GM12874 (cell line): Measurements from ENCODE around the gene ST8SIA6.

ENCODE experiments used
- TF ChIP-seq, protein P1 (sequence below): IDR thresholded peaks from 2 replicates; pipeline ENCODE4 v1.5.1; 2011; ENCODE audit warnings: low read depth, mild to moderate bottlenecking, control low read depth, low read length, moderate library complexity; ENCODE audit not compliant: insufficient read depth

Gene ST8SIA6

DNA sequence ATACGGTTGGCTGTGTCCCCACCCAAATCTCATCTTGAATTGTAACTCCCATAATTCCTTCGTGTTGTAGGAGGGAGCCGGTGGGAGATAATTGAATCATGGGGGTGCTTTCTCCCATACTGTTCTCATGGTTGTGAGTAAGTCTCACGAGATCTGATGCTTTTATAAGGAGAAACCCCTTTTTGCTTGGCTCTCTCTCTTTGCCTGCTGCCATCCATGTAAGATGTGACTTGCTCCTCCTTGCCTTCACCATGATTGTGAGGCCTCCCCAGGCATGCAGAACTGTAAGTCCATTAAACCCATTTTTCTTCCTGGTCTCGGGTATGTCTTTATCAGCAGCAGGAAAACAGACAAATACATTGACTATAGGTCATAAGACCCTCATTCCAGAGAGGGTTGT lies 15.9 kb upstream of the ST8SIA6 start:
- TF ChIP-seq, protein P1, sequence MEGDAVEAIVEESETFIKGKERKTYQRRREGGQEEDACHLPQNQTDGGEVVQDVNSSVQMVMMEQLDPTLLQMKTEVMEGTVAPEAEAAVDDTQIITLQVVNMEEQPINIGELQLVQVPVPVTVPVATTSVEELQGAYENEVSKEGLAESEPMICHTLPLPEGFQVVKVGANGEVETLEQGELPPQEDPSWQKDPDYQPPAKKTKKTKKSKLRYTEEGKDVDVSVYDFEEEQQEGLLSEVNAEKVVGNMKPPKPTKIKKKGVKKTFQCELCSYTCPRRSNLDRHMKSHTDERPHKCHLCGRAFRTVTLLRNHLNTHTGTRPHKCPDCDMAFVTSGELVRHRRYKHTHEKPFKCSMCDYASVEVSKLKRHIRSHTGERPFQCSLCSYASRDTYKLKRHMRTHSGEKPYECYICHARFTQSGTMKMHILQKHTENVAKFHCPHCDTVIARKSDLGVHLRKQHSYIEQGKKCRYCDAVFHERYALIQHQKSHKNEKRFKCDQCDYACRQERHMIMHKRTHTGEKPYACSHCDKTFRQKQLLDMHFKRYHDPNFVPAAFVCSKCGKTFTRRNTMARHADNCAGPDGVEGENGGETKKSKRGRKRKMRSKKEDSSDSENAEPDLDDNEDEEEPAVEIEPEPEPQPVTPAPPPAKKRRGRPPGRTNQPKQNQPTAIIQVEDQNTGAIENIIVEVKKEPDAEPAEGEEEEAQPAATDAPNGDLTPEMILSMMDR, result no peak

DNA sequence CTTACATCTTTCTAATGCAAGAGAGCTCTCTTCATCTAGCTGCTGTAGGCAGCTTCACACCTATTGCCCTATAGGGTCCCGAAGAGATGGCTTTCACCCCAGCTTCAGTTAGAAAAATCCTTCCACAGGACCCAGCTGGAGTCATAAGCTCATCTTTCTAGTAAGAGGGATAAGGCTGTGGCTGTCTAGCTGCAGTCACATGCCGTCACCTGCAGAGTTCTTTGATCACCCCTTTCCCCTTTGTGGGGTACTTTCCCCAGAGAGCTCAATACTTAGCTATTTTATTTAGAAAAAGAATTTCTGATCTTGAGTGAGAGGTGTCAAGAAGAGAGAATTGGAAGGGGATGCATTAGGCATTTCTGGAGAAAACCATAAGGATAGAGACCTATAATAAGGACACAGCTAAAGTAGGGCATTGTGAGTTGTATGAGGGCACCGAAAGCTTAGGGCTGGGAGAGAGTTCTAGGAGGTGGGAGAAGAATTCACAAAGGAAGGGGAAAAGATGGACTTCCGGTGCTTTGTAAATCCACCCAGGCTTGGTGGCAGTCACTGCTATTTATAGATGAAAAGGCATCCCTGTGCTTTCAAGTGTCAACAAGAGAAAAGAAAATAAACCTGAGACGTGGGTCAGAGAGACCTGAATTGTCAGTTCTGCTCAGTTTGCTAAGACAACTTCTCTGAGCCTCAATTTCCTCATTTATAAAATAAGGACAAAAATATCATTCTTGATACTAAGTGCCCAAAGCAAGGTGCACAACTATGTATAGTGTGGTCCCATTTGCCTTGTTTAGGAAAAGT lies 11.1 kb upstream of the ST8SIA6 start:
- TF ChIP-seq, protein P1, result no peak

DNA sequence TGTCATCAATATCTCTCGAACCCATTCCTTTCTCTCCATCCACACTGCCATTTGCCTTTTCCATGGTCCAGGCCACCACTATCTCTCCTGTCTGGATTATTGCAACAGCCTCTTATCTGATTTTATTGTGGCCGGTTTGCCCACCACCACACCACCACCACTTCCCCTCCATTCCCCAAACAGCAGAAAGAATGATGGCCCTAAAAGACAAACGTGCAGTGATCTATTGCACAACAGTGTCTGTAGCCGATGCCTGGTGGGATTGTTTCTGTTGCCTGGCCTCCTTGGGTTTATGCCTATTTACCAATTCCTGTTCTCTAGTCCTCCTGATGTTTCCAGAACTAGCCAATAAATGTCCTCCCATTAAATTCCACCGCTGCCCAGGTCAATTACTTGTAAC lies 10.2 kb upstream of the ST8SIA6 start:
- TF ChIP-seq, protein P1, result no peak

DNA sequence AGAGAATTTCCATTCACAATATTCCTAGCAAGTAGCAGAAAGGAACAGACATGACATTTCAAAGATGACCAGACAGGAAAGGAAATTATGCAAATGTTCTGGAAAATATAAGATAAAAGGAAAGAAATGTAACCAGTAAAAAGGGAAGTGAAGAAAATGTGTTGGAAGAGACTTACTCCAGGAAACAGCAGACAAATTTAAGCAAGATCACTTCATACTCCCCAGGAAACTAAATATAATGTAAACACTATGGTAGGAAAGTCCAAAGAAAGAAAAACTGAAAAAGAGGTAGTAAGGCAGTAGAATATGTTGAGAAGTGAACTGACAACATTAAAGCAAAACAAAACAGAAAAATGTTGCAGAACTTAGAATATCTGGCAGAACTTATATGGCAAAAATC lies 6.4 kb upstream of the ST8SIA6 start:
- TF ChIP-seq, protein P1, result no peak

DNA sequence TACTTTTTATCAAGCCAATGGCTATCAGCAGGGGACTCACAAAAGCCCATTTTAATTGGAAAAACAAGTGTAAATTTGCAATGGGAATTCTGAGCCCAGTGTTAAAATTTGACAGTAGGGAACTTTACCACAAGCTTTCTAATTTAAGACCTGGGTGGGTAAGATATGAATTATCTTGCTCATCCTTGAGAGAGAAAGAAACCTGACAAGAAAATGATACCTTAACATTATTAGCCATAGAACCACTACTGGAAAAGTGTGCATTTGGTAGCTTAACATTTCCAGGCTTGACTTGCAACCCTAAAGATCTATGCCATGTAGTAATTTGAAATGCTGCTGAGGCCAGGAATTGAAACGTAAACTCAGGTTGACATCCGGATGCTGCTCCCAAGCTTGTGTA lies 2.7 kb upstream of the ST8SIA6 start:
- TF ChIP-seq, protein P1, result no peak

DNA sequence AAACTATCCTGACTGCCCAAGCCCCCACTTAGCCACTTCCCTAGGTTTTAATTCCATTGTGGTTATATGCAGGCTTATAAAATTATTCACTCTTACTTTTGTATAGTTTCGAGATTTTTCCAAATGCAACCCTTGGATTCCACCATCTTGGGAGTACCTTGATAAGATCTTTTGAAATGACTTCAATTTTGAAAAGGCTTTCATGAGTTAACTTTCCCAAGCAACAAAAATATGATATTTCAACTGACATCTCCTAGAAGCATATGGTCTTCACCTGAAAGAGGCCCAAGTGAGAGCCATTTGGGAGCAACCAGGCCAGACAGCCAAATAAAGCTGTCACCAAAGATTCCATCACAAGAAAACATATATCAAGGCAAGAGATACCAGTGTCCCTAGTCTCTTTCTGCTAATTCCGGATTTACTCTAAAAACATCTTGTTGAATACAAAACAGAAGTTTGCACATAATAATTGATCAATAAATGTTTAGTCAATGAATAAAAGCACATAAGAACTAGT lies 1.7 kb upstream of the ST8SIA6 start:
- TF ChIP-seq, protein P1, result no peak

DNA sequence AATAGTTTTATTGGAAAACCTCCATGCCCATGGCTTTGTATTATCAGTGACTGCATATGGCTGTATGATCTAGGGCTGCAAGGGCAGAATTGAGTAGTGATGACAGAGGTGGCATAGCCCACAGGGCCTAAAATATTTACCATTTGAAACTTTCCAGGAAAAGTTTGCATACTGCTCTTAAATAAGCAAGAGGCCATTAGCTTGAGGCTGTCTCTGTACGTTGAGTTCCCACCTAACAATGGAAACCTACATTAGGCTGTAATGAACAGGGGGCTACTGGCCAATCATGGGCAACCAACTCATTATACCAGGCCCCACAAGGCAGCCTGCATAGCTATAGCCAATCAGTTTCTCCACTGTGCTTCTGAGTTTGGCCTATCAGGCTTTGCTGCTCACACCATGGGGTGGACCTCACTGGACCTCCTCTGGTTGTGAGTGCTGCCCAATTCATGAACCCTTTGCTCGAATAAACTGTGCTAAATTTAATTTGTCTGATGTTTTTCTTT lies 673 bp upstream of the ST8SIA6 start:
- TF ChIP-seq, protein P1, result no peak
